OCI-M2 (cell line): ENCODE measurements around the gene MGMT.

Experiments
- DNase-seq: peaks from one replicate; lab custom pipeline; 2025; ENCODE audit not compliant: unreplicated experiment; lab: John Stamatoyannopoulos, UW

MGMT gene

GRCh38 chr10:129615921-129616525 lies 149.0 kb downstream of the MGMT start:
- no peak for DNase-seq

DNA sequence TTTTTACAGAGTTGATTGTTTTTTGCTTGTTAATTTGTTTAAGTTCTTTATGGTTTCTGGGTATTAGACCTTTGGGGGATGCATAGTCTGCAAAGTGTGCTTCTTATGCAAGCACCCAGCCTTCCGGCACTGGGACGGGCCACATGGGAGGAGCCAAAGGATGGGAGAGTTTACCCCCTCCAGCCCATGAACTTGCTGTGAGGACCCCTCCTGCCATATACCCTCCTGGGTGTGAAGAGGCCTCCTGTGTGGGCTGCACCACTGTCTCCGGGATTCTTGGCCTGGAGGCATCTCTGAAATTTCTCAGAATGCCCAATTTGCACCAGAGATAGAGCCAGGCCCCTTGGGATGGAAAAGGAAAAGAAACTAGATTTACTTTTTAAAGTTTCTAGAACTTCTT lies 150.7 kb downstream of the MGMT start:
- no peak for DNase-seq

GRCh38 chr10:129621062-129621461 lies 154.0 kb downstream of the MGMT start:
- DNase-seq = no peak

DNA sequence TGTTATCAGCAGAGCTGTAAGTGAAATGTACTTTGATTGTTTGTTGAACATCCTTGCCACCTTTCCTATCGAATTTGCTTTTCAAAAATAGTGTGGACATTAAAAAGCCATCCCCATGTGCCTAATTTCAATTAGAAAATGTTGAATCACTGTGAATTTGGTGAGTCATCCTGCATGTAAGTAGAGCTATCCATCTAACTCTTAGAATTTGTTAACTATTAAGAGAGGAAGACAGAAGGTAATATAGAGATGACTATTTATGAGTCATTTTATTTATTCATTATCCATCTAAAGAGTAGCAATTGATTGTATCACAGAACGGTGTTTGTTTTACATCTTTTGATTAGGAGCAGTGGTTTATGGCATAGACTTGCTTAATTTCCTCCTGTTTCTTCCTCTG lies 154.7 kb downstream of the MGMT start:
- no peak for DNase-seq

DNA sequence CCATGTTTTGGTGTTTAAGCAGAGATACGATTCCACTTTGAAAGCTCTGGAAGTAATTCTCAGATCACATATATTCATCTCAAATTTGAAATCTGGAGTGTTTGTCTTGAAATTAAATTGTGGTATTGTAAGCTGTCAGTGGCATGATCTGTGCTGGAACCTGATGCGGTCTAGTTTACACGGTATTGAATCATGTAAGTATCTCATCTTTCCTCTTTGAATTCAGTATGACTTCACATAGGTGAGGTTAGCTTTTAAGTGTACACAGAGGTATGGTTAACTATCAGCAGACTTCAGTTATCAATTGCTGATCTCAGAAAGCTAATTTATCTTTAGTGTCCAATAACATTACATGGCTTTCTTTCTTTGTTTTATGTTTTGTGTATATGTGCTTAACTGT lies 155.2 kb downstream of the MGMT start:
- DNase-seq = no peak

GRCh38 chr10:129622736-129623135 lies 155.7 kb downstream of the MGMT start:
- no peak for DNase-seq

GRCh38 chr10:129624526-129624925 lies 157.5 kb downstream of the MGMT start:
- no peak for DNase-seq

GRCh38 chr10:129626309-129626708 lies 159.3 kb downstream of the MGMT start:
- no peak for DNase-seq

- DNase-seq = no peak
These were observed 159.9 kb downstream of the MGMT start for GRCh38 chr10:129626796-129627435.

- DNase-seq = no peak
These were observed 160.4 kb downstream of the MGMT start for GRCh38 chr10:129627442-129627841.

- no peak for DNase-seq
These were observed 161.8 kb downstream of the MGMT start for GRCh38 chr10:129628823-129629222.

DNA sequence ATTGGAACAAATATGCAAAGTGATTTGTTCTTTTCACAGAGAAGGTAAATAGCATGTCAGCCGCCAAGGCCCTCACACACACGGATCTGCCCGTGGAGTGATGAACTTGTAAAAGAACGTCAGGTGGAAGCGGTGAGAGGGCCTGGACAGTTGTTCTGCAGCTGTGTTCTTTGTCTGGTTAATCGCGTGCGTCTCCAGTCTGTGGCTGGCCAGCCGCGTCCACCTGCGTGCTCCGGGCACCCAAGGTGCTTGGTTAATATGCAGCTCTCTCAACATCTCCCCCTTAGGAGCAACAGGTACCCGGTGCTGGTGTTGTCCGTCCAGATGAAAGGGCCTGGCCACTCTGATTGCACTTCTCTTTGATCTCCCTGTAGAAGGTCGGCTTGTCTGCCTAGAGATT lies 162.9 kb downstream of the MGMT start:
- no peak for DNase-seq

- no peak for DNase-seq
These were observed 164.0 kb downstream of the MGMT start for GRCh38 chr10:129631006-129631405.

GRCh38 chr10:129631870-129632623 lies 165.0 kb downstream of the MGMT start:
- no peak for DNase-seq

- DNase-seq = no peak
These were observed 170.0 kb downstream of the MGMT start for GRCh38 chr10:129637010-129637409.

DNA sequence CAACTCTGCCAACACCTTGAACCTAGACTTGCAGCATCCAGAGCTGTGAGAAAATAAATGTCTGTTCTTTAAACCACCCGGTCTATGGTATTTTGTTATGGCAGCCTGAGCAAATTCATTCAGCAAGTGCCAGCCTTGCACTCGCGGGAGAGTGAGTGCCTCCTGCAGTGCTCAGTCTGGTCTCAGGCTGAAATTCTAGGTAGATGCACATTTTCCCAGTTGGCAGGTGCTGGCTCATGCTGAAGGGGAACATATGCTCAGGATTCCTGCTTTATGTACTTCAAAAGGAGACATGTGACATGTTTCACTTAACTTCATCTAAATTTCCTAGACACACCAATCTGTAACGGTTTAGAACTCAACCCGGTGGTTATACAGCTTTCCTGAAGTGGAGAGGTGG lies 170.8 kb downstream of the MGMT start:
- no peak for DNase-seq

- DNase-seq = no peak
These were observed 174.3 kb downstream of the MGMT start for GRCh38 chr10:129641351-129641750.

DNA sequence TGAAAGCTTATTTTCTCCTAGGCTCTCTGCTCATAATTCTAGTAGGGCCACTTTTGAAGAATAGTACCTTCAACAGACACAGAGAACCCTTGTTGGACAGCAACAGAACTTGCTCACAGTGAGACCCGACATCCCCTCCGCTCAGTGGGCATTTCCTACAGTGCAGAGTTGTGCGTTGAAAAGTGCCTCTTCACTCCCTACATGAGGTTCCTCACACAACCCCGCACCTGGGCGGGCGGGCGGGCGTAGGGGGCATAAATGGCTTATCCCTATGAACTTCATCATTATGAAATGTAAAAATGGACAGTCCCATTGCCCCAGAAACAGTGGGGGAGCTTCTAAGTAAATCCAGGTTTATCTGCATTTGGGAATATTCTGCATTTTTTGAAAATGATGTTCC lies 174.9 kb downstream of the MGMT start:
- DNase-seq = no peak

DNA sequence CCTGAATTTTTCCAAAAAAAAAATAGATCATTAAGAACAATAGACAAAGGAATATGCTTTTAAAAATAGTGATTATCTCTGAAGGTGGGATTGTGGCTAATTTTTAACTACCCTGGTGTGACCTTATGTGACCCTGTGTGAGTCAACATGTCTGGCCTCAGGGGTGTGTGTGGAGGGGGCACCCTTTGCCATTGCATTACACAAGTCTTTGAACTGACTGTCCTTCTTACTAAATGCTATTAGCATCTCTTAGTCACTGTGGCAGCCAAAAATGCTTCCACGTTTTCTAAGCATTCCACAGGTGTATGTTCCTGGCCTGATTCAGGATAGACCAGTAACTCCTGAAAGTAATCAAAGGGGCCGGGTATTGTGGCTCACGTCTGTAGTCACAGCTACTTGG lies 175.4 kb downstream of the MGMT start:
- DNase-seq = no peak

- no peak for DNase-seq
These were observed 176.2 kb downstream of the MGMT start for GRCh38 chr10:129643266-129643665.

DNA sequence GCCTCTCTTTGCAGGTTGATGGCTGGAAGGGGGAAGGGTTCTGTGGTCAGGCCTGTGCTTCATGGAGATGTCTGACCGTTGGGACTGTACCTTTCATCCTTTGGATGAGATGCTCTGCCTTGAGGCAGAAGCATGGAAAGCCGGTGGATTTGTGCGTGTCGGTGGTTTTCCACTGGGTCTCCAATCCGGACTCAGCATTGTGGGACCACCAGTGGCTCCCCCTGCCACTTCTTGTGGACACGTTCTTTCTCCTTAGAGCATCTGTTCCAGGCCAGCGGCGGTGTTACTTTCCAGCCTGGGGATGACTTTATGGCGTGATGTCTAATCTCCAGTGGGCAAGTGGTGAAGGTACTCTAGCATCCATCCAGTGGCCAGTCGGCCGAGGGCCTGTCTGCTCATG lies 178.4 kb downstream of the MGMT start:
- no peak for DNase-seq

- no peak for DNase-seq
These were observed 179.9 kb downstream of the MGMT start for GRCh38 chr10:129646973-129647372.
